ENCODE measurements around the gene CCDC51.

The CCDC51 gene

DNA sequence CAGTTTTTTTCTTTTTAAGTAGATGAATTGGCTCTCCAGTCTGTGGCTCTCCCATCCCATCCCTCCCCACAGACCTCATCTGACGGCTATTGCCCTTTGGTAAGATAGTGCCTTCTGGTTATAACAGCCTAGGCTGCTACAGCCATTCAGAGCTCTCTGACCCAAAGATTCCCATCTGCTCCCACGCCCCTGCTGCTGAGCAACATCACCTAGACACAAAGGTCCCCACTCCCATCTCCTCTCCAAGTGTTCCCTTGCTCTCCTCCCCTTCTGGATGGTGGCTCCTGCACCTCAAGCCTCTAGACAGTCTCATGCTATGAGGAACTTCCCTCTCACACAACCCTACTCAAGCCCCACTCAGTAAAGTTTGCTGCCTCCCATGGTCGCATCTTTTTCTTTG is 44.2 kb downstream of the CCDC51 start:
- TF ChIP-seq CTCF (IDR thresholded peaks at IDR 0.05; ENCODE audit: insufficient read depth, low read depth, low read length, missing control alignments) = no peak
- H3K4me3 ChIP-seq (ENCODE audit: low read length) = no peak overlapping the region
- DNase-seq (ENCODE audit: low read depth) = no peak

- TF ChIP-seq CTCF (IDR thresholded peaks at IDR 0.05; ENCODE audit: insufficient read depth, low read depth, low read length, missing control alignments) = no peak
- H3K4me3 ChIP-seq (ENCODE audit: low read length) = no peak overlapping the region
- no peak for DNase-seq (ENCODE audit: low read depth)
These were observed 45.5 kb downstream of the CCDC51 start for GRCh38 chr3:48394391-48394790.

DNA sequence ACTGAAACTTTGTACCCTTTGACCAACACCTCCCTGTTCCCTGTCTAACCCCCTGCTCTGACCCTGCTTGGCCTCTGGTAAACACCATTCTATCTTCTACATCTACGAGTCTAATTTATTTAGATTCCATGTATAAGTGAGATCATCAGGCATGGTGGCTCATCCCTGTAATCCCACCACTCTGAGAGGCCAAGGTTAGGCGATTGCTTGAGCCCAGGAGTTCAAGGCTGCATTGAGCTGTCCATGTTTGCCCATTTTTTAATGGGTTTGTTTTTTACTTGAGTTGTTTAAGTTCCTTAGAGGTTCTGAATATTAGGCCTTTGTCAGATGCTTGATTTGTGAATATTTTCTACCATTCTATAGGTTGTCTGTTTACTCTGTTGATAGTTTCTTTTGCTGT is 51.0 kb downstream of the CCDC51 start:
- H3K4me3 ChIP-seq (ENCODE audit: low read length) = no peak overlapping the region
- DNase-seq (ENCODE audit: low read depth) = no peak
- TF ChIP-seq CTCF (IDR thresholded peaks at IDR 0.05; ENCODE audit: insufficient read depth, low read depth, low read length, missing control alignments) = no peak

DNA sequence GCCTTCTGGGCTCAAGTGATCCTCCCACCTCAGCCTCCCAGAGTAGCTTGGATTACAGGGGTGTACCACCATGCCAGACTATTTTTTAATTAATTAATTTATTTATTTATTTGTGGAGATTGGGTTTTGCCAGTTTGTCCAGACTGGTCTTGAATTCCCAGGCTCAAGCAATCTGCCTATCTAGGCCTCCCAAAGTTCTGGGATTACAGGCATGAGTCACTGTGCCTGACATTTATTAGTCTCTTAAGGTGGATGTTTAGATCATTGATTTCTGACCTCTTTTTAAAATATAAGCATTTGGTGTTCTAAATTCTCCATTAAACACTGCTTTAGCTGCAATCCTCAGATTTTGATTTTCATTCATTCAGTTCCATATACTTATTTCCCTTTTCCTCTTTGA is 52.3 kb downstream of the CCDC51 start:
- TF ChIP-seq CTCF (IDR thresholded peaks at IDR 0.05; ENCODE audit: insufficient read depth, low read depth, low read length, missing control alignments) = no peak
- H3K4me3 ChIP-seq (ENCODE audit: low read length) = no peak overlapping the region
- peak; percentile 34 for DNase-seq (ENCODE audit: low read depth)
